GM10266 (cell line): ENCODE results near the gene CNTROB.

ENCODE experiments used
- DNase-seq: peaks from one replicate; pipeline ENCODE4 v3.0.0; 2012; ENCODE audit errors: extremely low spot score
- TF ChIP-seq, protein P1 (sequence below): IDR thresholded peaks from 2 replicates; pipeline ENCODE4 v1.5.1; 2012; ENCODE audit warnings: mild to moderate bottlenecking, low read depth; ENCODE audit not compliant: control insufficient read depth, insufficient read depth; ENCODE audit errors: missing control alignments

CNTROB gene

DNA sequence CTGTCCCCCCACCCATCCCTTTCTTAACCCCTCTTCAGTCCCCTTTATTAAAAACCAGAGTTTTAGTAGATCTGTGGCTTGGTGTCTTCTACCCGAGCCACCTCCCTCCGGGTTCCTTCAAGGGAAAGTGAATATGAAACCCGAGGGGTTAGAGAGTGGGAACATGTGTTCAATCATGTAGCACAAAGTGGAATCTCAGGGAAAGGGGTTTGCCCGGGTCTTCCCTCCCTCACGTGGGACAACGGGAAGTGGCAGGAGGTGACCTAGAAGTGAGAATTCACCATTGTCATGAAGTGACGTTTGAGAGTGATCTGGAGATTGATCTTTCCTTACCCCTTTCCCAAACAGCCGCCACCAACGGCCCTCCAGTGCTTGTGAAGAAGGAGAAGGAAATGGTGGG lies 20.9 kb upstream of the CNTROB start:
- TF ChIP-seq, protein P1, sequence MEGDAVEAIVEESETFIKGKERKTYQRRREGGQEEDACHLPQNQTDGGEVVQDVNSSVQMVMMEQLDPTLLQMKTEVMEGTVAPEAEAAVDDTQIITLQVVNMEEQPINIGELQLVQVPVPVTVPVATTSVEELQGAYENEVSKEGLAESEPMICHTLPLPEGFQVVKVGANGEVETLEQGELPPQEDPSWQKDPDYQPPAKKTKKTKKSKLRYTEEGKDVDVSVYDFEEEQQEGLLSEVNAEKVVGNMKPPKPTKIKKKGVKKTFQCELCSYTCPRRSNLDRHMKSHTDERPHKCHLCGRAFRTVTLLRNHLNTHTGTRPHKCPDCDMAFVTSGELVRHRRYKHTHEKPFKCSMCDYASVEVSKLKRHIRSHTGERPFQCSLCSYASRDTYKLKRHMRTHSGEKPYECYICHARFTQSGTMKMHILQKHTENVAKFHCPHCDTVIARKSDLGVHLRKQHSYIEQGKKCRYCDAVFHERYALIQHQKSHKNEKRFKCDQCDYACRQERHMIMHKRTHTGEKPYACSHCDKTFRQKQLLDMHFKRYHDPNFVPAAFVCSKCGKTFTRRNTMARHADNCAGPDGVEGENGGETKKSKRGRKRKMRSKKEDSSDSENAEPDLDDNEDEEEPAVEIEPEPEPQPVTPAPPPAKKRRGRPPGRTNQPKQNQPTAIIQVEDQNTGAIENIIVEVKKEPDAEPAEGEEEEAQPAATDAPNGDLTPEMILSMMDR: no peak
- no peak for DNase-seq

DNA sequence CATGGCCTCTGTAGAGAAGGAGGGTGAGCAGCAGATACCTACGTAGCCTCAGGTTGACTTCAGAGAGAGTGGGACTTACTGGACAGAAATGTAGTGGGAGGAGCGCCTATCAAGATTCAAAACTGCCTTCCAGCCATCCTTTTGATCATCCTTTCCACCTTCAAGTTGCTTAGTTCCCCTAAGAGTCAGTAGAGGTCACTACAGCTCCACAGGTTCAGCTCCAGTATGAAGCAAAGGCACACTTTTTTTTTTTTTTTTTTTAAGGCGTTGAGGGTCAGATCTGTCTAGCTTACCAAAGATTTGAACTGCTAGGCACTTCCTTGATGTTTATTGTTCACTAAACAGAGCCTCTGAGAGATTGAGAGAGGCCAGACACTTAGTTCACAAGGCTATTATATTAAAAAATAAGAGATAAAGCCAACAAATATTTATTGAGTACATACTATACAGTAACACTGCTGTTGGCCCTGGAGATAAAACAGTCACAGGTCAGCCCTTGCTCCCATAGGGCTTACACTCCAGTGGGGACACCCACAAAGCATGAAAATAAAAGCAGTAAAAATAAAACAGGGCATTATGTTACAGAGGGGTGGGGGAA lies 19.0 kb upstream of the CNTROB start:
- TF ChIP-seq, protein P1: peak; percentile 78
- peak; percentile 85 for DNase-seq

DNA sequence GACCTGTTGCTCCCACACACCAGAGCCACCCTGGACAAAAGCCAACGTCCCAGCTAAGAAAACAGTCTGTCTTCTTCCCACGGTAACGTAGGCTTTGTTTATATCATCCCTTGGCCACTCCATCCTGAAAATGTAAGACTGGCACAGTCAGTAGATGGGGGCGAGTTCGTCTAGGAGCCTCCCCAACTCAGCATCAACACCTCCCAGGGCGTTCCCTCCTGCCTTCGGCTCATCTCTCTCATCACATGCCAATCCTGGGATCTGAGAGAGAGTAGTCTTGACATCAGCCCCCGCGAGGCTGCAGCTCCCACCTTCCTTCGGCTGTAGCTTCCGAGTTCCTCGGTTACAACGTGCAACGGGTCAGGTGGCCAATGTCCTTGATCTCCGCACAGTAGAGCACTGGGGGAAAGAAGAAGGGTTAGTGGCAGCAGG lies 16.8 kb upstream of the CNTROB start:
- TF ChIP-seq, protein P1: no peak
- DNase-seq: peak; percentile 61

DNA sequence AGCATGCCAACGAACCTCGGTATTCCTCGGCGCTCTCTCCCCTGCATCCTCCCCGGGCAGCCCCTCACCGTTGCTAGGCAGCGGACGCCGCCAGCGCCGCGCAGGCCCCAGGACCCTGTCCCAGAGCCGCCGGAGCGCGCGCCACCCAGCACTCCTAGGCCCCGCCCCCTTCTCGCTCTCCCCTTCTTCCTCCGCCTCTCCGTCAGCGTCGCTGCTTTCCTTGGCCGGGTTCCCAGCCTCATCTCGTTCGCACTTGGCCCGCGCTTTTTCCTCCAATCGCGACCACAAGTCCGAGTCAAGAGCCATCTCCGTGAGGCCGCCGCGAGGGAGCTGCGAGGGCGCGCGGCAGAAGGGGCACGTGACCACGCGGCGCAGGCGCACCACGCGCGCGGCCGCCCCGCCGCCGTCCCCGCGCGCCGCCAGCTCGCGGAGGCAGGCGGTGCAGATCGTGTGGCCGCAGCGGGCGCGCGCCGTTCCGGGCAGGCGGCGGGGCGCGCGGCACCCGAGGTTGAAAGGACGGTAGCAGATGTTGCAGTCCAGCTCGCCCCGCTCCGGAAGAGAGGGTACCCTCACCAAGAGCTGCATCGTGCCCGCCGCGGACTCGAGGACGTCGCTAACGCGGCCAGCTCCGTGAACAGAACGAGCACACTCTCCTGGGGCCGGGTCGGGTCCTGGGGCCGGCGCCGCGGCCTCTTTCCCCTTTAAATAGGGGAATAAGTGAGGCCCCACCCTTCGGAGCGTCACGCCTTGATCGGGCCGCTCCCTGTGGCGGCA lies 16.2 kb upstream of the CNTROB start, which contains the start of gene RNF227:
Gene RNF227 (minus strand): TSS at position 679 of the 774 bp plus-strand sequence. CDS start 94 bp downstream, at position 585.
- peak; percentile 90 for DNase-seq
- TF ChIP-seq, protein P1: no peak

DNA sequence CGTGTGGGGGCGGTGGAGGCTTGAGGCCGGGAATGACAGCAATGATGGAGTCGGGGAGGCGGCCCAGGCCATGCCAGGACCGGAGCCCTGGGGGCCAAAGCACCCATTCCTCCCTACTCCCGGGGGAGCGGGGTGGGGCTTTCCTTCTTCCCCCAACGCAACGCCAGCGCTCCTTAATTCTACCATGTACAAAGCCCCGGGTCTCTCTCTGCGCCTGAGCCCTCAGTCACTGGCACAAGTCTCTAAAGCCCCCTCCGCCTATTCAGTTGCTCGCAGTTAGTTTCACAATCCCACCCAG lies 15.7 kb upstream of the CNTROB start:
- no peak for DNase-seq
- TF ChIP-seq, protein P1: no peak

DNA sequence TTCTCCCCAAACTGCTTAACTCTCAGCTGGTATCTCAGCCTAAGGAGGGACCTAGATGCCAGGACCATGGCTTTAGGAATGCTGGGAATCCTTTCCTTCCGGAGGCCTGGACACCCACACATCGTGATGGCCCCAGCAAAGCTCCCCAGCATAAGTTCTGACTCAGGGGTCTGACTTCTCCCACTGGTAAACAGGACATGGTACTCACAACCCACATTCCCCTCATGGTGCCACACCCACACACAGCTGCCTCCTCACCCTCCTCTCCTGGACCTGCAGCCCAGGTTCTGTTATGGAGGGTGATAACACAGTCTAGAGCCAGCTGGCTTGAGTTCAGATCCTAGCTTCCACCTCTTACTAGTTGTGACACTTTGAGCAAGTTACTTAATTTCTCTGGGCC lies 15.2 kb upstream of the CNTROB start:
- TF ChIP-seq, protein P1: no peak
- DNase-seq: no peak

DNA sequence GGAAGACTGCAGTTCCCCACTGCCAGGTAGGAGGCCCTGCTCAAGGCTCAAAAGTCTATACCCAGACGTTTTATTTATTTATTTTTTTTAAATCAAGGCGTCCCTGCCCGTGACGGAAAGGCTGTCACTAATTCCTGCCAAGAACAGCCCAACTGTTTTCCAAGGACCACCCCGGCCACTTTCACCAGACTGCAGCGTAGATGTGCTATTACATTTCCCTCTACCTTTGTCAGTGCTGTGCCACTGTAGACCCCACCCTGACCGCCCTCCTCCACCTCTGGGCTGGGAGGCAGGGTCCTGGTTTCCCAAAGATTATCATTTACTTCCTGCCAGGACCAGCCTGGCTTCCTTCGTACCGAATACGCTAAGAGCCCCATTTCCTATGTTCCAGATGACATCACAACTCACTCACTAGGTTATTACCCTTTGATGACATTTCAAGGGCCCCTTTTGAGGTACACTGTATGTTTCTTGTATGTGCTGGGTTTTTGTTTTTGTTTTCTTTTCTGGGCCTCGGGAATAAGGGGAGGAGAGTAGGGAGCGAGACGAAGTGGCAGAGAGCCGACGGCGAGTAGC lies 9.6 kb upstream of the CNTROB start:
- DNase-seq: no peak
- TF ChIP-seq, protein P1: no peak
